ENCODE results near the gene GNPDA1. TPM values are rescaled to one million over a fixed set of nuclear protein-coding genes. Genes with fewer than 3 reads are reported as not detected.

The GNPDA1 gene
- total and polyA plus RNA-seq, 2 of the 4 experiments (the other 2 are of a cell fraction), result 23.1 to 60.6 TPM

DNA sequence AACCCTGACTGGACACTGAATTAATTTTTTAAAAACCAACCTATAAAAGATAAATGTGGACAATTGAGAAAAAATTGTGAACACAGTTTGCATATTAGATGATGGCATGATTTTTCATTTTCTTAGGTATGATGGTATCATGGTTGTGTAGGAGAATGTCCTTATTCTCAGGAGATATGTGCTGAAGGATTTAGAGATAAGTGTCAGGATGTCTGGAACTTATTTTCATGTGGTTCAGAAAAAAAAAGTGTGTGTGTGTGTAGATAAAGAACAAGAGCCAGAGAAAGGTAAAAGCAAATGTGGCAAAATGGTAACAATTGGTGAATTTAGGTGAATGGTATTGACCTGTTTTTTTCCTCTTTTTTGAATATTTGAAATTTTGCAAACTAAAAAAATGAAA lies 4.0 kb downstream of the GNPDA1 start:
- POLR2A ChIA-PET (ENCODE audit: unreplicated experiment), result no interaction called here
- TF ChIP-seq RFX5 (IDR thresholded peaks at IDR 0.05; ENCODE audit: low read depth, low read length) (no peak), RAD21 (IDR thresholded peaks at IDR 0.05; ENCODE audit: low read length) (no peak)
- TF ChIP-seq, protein P1, sequence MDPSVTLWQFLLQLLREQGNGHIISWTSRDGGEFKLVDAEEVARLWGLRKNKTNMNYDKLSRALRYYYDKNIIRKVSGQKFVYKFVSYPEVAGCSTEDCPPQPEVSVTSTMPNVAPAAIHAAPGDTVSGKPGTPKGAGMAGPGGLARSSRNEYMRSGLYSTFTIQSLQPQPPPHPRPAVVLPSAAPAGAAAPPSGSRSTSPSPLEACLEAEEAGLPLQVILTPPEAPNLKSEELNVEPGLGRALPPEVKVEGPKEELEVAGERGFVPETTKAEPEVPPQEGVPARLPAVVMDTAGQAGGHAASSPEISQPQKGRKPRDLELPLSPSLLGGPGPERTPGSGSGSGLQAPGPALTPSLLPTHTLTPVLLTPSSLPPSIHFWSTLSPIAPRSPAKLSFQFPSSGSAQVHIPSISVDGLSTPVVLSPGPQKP (IDR thresholded peaks at IDR 0.05; ENCODE audit: borderline replicate concordance, low read depth, low read length), result no peak
- Histone ChIP-seq H3K4me3 (ENCODE audit: insufficient read depth, low read depth, low read length) (no peak overlapping the region), H3K9me1 (ENCODE audit: insufficient read depth, low read length) (peaks cover 20% of the 10 kb centered on the region; the same call in 1 of the 2 replicates), H3K4me2 (ENCODE audit: low read depth, low read length) (no peak overlapping the region), H3K23ac (ENCODE audit: low read depth, low read length) (no peak overlapping the region), H4K20me1 (ENCODE audit: insufficient read depth, low read length) (no peaks in the 10 kb centered on the region; the same call in 1 of the 2 replicates), H3K9ac (ENCODE audit: low read depth, low read length) (no peak overlapping the region), H3K79me1 (ENCODE audit: low read depth in 1 of 2, low read length in 2 of 2) (peaks cover 4 to 17% of the 10 kb centered on the region in 2 experiments; a peak in 3 of 4 replicates), H4K5ac (ENCODE audit: low read depth, low read length) (no peak overlapping the region), H2BK20ac (ENCODE audit: low read depth, low read length) (no peak overlapping the region), H2AFZ (replicated peaks; ENCODE audit: low read length, poor library complexity) (no peak overlapping the region), H3K14ac (replicated peaks; ENCODE audit: low read depth, low read length) (no peak overlapping the region), H3K27ac (ENCODE audit: insufficient read depth, low read length) (no peak overlapping the region), H3K56ac (ENCODE audit: extremely low read depth, insufficient read depth, low read length) (no peak overlapping the region), H2BK5ac (ENCODE audit: low read depth, low read length, poor library complexity, severe bottlenecking) (no peak overlapping the region), H3K18ac (ENCODE audit: low read depth, low read length) (no peak overlapping the region), H2BK15ac (ENCODE audit: low read depth, low read length) (no peak overlapping the region), H3K4ac (ENCODE audit: low read depth, low read length) (no peak overlapping the region), H3K4me1 (ENCODE audit: control insufficient read depth, insufficient read depth, low read length) (peaks cover 3% of the 10 kb centered on the region), H3K36me3 (ENCODE audit: control insufficient read depth, insufficient read depth, low read length) (peaks cover 32% of the 10 kb centered on the region), H3K9me3 (ENCODE audit: control insufficient read depth, insufficient read depth, low read length) (no peaks in the 10 kb centered on the region), H2AK5ac (ENCODE audit: low read depth, low read length) (no peak overlapping the region), H2BK120ac (ENCODE audit: low read depth, low read length) (no peak overlapping the region), H4K8ac (ENCODE audit: low read depth in 2 of 2, low read length in 2 of 2) (no peak overlapping the region), H4K91ac (ENCODE audit: insufficient read depth, low read depth, low read length) (no peak overlapping the region), H3K27me3 (ENCODE audit: control insufficient read depth, insufficient read depth, low read length) (no peaks in the 10 kb centered on the region), H2AK9ac (replicated peaks; ENCODE audit: low read depth, low read length, poor library complexity) (no peak overlapping the region)
- dilution Hi-C loops (cut with HindIII; ENCODE audit: low sequenced_read_pairs, unreplicated experiment) (no loop called here), intact Hi-C loops (cut with micrococcal nuclease) (no loop called here), in situ Hi-C loops (cut with MboI; ENCODE audit: low sequenced_read_pairs) (no loop called here)
- DNase-seq, result no peak
- BruUV-seq (replicated peaks), result no TSS peak
- CTCF ChIA-PET, result interaction anchor here (1.0 kb wide), 1 partner anchor 120 kb away, joined by 3 read pairs; no protein-coding TSS in a partner anchor
- ATAC-seq (ENCODE audit: low read depth), result no peak
